Measurements from ENCODE around the gene ST6GAL2. TPM values are rescaled to one million over a fixed set of nuclear protein-coding genes. Genes with fewer than 3 reads are reported as not detected.

Gene ST6GAL2
- total RNA-seq, 2 donors from 2014 or later: 2.4 to 48.3 TPM

GRCh38 chr2:106789185-106789584 is 96.8 kb downstream of the ST6GAL2 start:
- intact Hi-C loops (cut with DNase I): no loop called here
- H3K36me3 ChIP-seq: no peaks in the 10 kb centered on the region
- no peak overlapping the region for H3K4me3 ChIP-seq
- no peaks in the 10 kb centered on the region for H3K4me1 ChIP-seq (replicated peaks)
- no peak overlapping the region for H3K27ac ChIP-seq
- DNase-seq (ENCODE audit: low spot score): no peak
- H3K9me3 ChIP-seq: no peaks in the 10 kb centered on the region
- 83% methylated on average over 6 of the region's 6 CpGs for WGBS
- H3K27me3 ChIP-seq (replicated peaks; ENCODE audit: insufficient read depth): no peaks in the 10 kb centered on the region
- TF ChIP-seq POLR2AphosphoS5 (IDR thresholded peaks at IDR 0.05) (no peak), CTCF (IDR thresholded peaks at IDR 0.05) (no peak), POLR2A (IDR thresholded peaks at IDR 0.05) (no peak)

- H3K36me3 ChIP-seq: no peaks in the 10 kb centered on the region
- 55% methylated on average over 3 of the region's 3 CpGs for WGBS
- no peak for DNase-seq (ENCODE audit: low spot score)
- TF ChIP-seq POLR2AphosphoS5 (IDR thresholded peaks at IDR 0.05) (no peak), CTCF (IDR thresholded peaks at IDR 0.05) (no peak), POLR2A (IDR thresholded peaks at IDR 0.05) (no peak)
- no peak overlapping the region for H3K27ac ChIP-seq
- H3K9me3 ChIP-seq: no peaks in the 10 kb centered on the region
- no peaks in the 10 kb centered on the region for H3K27me3 ChIP-seq (replicated peaks; ENCODE audit: insufficient read depth)
- intact Hi-C loops (cut with DNase I): no loop called here
- no peak overlapping the region for H3K4me3 ChIP-seq
- H3K4me1 ChIP-seq (replicated peaks): no peaks in the 10 kb centered on the region
Measured at GRCh38 chr2:106782681-106783080, 103.3 kb downstream of the ST6GAL2 start.

- intact Hi-C loops (cut with DNase I): no loop called here
- H3K27ac ChIP-seq: no peak overlapping the region
- no peaks in the 10 kb centered on the region for H3K4me1 ChIP-seq (replicated peaks)
- WGBS: 82% methylated on average over 3 of the region's 3 CpGs
- TF ChIP-seq CTCF (IDR thresholded peaks at IDR 0.05) (no peak), POLR2A (IDR thresholded peaks at IDR 0.05) (no peak), POLR2AphosphoS5 (IDR thresholded peaks at IDR 0.05) (no peak)
- no peak overlapping the region for H3K4me3 ChIP-seq
- no peak for DNase-seq (ENCODE audit: low spot score)
- no peaks in the 10 kb centered on the region for H3K9me3 ChIP-seq
- no peaks in the 10 kb centered on the region for H3K36me3 ChIP-seq
- H3K27me3 ChIP-seq (replicated peaks; ENCODE audit: insufficient read depth): no peaks in the 10 kb centered on the region
Measured at GRCh38 chr2:106781196-106781595, 104.8 kb downstream of the ST6GAL2 start.

GRCh38 chr2:106771811-106772210 is 114.2 kb downstream of the ST6GAL2 start:
- Histone ChIP-seq H3K27me3 (replicated peaks; ENCODE audit: insufficient read depth) (no peaks in the 10 kb centered on the region), H3K36me3 (no peaks in the 10 kb centered on the region), H3K4me3 (no peak overlapping the region), H3K9me3 (no peaks in the 10 kb centered on the region), H3K27ac (no peak overlapping the region), H3K4me1 (replicated peaks) (no peaks in the 10 kb centered on the region)
- WGBS: 81% methylated on average over 3 of the region's 3 CpGs
- TF ChIP-seq POLR2A (IDR thresholded peaks at IDR 0.05) (no peak), POLR2AphosphoS5 (IDR thresholded peaks at IDR 0.05) (no peak), CTCF (IDR thresholded peaks at IDR 0.05) (no peak)
- no peak for DNase-seq (ENCODE audit: low spot score)
- intact Hi-C loops (cut with DNase I): no loop called here

- H3K9me3 ChIP-seq: no peaks in the 10 kb centered on the region
- no peak for TF ChIP-seq CTCF (IDR thresholded peaks at IDR 0.05)
- no peak for TF ChIP-seq POLR2AphosphoS5 (IDR thresholded peaks at IDR 0.05)
- TF ChIP-seq POLR2A (IDR thresholded peaks at IDR 0.05): no peak
- H3K27me3 ChIP-seq (replicated peaks; ENCODE audit: insufficient read depth): no peaks in the 10 kb centered on the region
- H3K27ac ChIP-seq: no peak overlapping the region
- WGBS: 100% methylated on average over 2 of the region's 2 CpGs
- no peak for DNase-seq (ENCODE audit: low spot score)
- H3K36me3 ChIP-seq: no peaks in the 10 kb centered on the region
- no peaks in the 10 kb centered on the region for H3K4me1 ChIP-seq (replicated peaks)
- no peak overlapping the region for H3K4me3 ChIP-seq
- intact Hi-C loops (cut with DNase I): no loop called here
Measured at GRCh38 chr2:106770986-106771385, 115.0 kb downstream of the ST6GAL2 start.
